ENCODE data around the gene DDX27.

DDX27 gene

DNA sequence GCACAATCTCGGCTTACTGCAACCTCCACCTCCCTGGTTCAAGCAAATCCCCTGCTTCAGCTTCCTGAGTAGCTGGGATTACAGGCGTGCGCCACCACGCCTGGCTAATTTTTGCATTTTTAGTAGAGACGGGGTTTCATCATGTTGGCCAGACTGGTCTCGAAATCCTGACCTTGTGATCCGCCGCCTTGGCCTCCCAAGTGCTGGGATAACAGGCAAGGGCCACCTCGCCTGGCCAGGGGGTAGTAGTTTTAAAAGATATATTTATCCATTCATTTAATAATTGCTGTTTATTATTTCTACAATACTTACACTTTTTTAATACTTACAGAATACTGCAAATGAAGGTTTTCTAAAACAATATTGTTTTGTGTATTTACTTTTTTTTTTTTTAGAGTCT is 15.5 kb upstream of the DDX27 start:
- DNase-seq, result no peak

DNA sequence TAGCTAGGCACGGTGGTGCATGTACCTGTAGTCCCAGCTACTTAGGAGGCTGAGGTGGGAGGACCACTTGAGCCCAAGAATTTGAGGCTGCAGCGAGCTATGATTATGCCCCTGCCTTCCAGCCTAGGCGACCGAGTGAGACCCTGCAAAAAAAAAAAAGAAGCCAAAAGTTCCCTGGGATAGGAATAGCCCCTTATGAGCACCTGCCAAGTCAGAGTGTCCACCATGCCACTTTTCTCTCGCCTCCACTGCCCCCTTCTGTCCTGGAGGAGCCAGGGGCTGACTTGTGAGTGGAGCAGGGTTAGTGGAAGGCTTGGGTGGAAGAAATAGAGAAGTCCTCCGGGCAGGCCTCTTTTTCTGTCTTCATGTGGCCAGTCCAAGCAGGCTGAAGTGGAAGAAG is 12.1 kb upstream of the DDX27 start:
- DNase-seq, result no peak

DNA sequence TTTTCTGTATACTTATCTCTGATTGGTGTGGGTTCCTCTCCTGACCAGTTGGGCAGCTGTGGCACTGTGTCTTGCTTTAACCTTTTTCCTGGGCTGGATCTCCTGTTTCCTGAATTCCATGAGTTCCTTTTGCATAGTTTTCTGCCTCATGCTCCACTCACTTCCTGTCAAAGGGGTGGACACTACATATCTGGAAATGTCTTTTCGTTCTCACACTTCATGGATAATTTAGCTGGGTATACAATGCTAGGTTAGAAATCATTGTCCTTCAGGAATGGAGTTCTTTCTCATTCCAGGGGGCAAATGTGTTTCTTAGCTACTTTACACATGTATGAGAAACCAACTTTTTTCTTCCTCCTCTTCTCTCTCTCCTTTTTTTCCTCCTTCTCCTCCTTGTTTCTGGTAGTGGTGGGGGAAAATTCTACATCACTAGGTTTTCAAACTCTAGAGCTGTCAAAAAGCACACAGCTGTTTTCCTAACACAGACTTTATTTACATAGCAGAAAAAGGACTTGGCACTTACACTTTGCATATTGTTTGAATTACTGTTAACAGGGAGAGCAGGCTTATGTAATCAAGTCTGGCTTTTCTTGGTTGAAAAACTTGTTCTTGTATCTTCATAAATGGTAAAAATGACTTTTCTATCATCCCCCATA is 9.0 kb upstream of the DDX27 start:
- DNase-seq, result no peak

DNA sequence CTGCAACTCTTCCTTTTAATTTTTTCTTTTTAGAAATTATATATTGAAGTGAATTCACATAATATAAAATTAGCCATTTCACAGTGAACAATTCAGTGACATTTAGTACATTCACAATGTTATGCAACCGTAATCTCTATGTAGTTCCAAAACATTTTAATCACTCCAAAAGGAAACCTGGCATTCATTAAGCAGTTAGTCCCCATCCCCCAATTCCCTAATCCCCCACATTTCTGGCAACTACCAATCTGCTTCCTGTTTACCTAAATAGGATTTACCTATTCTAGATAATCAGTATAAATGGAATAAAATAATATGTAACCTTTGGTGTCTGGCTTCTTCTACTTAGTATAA is 8.5 kb upstream of the DDX27 start:
- no peak for DNase-seq

DNA sequence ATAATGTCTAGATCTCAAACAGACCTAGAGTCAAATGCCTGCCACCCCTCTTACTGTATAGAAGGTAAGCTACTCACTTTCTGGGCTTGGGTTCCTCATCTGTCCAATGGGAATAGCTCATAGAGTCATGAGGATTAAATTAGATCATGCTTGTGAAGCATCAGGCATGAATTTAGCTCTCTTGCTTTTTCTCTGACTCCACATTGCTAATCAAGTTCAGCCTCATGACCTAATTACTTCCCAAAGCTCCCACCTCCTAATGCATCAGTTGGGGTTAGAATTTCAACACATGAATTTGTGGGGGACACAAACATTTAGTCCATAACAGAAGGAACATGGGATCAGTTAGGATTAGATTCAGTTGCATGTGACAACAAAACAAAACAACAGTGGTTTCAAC is 4.6 kb upstream of the DDX27 start:
- DNase-seq, result no peak

DNA sequence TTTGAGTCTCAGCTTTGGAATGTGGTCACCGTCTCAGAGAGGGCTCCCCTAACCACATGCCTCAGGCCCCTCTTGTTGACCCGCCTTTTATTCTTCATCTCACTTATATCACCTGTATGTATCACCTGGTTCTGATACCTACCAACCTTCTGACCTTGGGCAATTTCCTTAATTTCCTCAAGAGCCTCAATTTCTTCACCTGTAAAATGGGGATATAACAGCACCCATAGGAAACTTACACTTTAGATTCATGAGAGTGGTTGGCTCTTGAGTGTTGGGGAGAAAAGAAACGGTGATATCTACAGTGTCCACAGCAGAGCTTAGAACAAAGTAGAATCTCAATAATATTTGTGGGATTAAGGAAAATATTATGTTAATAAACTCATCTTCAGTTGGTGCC is 4.0 kb upstream of the DDX27 start:
- DNase-seq, result no peak

DNA sequence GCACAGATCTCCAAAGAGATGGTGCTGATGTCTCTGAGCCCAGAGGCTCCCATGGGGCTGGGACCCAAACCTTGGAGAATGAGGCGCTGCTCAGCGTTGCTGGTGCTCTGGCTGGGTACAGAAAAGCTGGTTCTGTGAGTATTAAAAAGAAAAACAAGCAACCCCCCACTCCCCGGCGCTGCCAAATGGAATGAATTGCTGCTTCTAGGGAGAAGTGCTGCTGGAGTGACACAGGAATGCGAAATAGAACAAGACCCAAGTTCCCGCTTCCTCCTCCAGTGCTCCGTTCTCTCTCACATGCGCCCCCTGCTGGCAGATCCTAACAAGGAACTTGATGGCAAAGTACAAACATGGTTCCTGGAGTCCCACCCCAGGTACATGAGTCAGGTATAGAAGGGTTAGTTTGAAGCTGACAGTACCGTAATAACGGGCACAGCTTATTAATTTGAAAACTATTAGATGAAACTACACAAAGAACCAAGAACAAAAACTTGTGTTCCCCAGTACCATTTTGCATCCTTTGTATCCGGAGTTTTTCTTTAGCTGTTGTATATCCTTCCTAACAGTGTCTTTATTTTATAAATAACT is 2.1 kb upstream of the DDX27 start:
- peak; percentile 89 to 97 for DNase-seq

DNA sequence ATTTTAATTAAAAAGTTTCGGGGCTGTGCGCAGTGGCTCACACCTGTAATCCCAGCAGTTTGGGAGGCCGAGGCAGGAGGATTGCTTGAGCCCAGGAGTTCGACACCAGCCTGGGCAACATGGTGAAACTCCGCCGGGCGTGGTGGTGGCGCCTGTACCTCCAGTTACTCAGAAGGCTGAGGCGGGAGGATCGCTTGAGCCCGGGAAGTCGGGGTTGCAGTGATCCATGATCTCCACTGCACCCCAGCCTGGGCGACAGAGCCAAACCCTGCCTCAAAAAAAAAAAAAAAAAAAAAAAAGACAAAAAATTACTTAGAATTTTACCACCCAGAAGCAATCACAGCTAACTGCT is 501 bp upstream of the DDX27 start:
- peak in 1 of 2 experiments; percentile 6 for DNase-seq

DNA sequence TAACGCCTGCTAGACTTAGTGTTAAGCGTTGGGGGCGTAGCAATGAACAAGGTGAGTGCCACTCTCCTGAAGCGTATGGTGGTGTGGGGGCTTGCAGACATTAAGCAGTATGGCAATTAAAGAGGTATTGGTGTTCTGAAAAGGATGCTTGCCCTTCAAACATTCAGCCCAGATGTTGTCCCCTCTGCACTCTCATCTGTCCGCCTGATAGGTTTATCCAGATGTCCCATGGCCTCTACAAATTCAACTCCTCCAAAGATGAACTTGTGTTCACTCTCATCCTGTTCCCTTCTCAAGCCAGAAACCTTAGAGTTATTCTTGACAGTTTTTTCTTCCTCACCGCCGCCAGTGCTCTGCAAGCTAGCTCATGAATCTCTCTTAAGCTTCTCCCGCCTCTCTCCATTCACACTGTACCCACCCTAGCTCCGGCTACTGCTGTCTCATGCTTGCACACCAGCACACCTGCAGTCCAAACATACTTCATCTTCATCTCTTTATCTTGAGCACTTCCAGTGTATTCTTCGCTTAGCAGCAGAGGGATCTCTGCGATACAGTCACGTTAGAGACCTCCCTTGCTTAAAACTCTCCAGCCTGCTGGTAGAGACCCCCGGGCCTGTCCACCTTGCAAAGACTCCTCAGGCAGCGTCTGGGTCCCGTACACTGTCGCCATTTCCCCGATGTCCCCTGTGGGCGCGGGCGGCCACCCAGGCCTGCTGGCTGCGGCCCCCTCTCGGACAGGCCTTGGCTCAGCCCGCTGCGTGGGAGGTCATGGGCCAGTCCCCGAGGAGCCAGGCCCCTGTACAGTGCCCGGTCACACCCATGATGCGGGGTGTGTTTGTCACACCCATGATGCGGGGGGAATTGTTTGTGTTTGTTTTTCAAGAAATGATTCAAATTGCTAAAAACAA is 962 bp downstream of the DDX27 start:
- no peak for DNase-seq

DNA sequence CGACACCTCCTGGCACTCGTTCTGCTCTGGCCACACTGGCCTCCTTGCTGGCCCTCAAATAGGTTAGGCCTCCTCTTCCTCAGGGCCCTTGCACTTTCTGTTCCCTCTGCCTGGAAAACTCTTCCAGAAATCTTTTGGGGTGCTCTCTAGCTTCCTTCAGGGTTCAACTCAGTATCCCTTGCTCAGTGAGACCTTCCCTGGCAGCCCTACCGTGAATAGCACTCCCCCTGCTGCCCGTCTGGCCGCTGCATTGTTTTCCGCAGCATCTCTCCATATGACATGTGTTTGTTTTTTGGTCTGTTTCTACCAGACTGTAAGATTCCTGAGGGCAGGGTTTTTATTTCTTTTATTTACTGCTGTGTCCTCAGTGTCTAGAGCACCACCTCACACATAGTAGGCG is 6.7 kb downstream of the DDX27 start:
- no peak for DNase-seq

DNA sequence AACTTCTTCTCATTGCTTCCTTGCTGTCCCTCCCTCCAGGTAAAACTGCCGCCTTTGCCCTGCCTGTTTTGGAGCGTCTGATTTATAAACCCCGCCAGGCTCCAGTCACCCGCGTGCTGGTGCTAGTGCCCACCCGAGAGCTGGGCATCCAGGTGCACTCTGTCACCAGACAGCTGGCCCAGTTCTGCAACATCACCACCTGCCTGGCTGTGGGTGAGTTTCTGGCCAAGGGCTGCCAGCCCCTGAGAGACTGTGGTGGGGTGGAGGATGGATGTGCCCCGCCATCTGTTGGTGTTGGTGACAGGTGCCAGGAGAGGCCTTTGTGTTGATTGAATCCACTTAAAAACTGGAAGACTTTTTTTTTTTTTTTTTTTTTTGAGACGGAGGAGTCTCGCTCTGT is 9.5 kb downstream of the DDX27 start:
- DNase-seq, result no peak

DNA sequence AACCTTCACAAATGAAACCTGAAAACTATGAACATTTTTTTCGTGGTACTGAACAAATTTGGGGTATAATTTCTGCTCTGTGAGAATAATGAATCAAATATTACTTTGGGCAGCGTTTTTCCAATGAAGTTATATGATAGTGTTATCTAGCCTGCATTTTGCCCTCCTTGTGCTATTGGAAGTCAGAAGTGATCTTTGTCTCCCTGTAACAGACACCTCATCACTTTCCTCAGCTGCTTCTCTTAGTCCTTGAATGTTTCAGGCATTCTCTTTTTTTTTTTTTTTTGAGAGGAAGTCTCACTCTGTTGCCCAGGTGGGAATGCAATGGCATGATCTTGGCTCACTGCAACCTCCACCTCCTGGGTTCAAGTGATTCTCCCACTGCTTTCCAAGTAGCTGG is 10.2 kb downstream of the DDX27 start:
- DNase-seq, result no peak

DNA sequence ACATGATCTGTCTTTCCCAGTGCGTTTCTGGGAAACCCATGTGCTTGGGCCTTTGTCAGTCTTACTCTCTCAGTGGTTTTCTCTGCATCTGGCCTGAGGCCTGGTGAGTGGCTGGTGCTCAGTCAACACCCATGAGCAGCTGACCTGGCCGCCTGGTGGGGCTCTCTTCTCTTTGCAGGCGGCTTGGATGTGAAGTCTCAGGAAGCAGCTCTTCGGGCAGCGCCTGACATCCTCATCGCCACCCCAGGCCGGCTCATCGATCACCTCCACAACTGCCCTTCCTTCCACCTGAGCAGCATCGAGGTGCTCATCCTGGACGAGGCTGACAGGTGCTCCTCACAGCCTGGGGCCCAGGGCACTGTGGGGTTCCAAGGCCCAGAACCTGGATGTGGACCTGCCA is 10.8 kb downstream of the DDX27 start:
- no peak for DNase-seq

DNA sequence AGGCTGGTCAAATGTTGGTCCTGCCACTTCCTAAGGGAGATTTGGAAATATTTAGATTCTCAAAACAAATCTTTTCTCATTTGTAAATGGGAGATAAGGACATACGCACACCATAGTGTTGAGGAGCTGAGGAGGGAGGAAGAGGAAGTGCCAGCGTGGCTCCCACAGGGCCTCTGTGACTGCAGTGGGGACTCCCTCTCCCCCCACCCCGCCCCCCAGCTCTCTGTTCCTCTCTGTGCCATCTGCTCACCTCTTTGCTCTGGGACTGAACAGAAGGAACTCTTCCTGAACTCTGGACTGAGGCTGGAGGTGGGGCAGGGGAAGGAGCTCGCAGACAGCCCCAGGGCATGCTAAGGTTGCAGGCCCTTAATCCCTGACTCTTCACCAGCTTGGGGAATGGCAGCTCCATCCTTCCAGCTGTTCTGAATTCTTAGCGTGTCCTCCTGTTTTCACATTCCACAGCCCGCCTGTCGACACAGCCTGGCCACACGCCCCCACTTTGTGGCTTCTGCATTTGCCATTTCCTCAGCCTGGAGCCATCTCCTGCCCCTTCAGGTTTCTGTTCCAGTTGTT is 11.4 kb downstream of the DDX27 start:
- no peak for DNase-seq

DNA sequence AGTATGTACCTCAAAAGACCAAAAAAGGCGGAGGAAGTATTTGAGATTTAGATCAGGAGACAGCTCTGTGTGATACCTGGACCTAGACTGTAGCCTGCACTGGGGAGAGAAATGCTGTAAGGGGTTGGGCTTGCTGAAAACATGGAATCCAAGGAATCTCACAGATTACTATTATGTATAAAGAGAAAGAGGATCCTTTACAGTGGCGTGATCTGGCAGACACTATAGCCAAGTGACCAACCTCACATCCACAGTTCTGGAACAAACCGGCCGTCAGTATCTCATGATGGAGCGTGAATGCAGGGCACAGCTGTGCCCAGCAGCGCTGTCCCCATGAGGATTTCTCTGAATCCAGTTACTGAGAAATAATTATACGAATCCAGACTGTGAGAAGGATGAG is 12.3 kb downstream of the DDX27 start:
- no peak for DNase-seq

DNA sequence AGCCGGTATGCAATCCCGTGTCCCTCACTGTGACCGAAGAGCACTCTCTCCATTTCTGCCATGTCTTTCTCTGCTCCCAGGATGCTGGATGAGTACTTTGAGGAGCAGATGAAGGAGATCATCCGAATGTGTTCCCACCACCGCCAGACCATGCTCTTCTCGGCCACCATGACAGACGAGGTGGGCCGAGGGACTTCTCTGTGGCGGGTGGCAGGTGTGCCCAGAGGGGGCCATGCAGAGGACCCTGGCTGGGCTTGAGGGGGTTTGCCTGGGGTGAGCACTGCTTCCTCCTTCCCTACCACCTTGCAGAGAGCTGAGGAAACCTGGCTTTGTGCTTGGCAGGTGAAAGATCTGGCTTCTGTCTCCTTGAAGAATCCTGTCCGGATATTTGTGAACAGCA is 14.0 kb downstream of the DDX27 start:
- no peak for DNase-seq

DNA sequence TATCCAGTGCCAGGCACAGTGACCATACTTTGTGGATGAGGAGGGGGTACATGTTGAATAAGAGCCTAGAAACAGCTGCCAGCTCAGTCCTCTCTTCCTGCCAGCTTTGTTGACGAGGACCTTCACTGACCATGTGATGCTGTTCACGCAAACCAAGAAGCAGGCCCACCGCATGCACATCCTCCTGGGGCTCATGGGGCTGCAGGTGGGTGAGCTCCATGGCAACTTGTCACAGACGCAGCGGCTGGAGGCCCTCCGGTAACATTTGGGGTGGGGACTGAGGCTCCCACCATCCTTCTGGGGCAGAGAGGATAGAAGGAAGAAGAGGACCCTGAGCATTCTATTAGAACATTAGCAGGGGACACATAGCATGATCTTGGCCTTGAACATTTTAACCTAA is 15.6 kb downstream of the DDX27 start:
- no peak for DNase-seq

DNA sequence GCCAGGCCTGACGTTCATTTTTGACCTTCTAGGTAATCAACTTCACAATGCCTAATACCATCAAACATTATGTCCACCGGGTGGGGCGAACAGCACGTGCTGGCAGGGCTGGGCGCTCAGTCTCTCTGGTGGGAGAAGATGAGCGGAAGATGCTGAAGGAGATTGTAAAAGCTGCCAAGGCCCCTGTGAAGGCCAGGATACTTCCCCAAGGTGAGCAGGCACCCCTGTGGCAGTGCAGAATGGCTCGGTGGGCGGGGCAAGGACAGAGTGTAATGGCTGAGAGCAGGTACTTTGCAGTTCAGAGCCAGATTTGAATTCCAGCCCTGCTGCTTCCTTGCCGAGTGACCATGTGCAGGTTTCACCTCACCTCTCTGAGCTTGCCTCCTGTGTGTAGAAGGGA is 17.1 kb downstream of the DDX27 start:
- DNase-seq, result no peak

DNA sequence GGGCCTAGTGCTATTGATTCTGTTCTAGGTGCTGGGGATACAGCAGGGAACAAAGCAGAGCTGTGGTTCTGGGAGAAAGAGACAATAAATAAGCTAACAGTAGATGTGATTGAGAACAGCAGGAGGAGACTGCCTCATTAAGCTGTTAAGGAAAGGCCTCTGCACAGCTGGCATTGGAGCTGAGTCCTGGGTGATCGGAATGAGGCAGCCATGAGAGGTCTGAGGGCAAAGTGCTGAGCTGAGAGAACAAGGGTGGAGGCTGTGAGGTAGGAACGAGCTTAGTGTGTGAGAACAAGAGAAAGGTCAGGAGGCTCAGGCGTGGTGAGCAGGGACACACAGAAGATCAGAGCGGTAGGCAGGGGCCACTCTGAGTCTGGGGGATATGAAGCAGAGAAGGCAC is 18.3 kb downstream of the DDX27 start:
- DNase-seq, result no peak

DNA sequence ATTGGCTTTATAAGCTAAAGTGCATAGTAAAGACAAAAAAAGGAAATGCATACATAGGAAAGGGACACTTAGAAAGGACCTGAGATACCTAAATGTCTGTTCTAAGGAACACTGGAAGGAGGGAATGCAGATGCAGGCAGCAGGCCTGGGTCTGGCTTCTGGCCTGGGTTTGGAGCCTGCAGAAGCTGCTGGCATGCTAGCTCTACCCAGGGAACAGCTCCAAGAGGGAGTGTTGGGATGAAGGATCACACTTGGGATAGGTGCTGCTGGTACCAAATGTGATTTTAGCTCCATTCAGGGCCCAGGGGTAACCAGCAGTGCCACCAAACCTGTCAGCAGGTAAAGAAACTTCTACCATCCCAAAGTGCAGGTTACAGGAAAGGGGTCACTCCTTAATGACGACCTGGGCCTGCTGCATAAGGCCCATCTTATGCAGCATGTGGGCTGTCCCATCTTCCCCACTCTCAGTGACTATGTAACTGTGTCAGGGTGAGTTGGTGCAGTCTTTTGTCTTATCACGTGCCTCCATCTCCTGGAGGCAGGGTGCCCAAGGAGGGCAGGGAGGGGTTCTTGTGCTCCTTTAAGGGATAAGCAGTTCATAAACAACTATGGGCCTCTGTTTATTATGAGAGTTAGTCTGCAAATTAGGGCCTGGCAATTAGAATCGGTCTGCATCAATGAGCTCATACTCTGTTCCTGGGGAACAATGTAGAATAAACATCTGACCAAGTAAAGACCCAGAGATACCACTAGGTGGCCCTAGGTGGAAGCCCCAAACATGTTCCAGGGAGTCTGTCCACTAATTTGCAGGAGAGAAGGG is 26.9 kb downstream of the DDX27 start:
- no peak for DNase-seq

DNA sequence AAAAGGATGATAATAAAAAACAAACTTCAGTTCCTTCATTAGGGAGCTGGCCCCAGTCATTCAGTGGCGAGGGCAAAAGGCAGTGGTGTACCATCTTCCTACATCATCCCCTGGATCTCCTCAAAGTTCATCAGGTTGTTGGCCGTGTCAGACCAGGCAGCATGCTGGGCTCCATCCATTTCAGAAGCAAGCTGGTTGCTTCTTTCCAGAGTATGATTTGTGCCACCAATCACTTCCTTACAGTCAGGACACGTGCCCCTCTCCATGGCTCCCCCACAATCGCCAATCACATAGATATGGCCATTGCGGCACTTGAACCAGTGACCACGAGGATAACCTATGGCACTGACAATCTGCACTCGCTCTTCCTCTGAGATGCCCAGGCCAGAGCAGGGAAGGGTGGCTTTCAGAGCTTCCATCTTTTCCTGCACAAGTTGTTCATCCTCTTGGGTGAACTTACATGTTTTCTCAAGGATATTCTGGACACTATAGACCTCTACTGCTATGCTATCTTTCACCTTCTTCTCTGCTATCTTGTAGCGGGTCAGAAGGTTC is 28.0 kb downstream of the DDX27 start:
- DNase-seq, result no peak

DNA sequence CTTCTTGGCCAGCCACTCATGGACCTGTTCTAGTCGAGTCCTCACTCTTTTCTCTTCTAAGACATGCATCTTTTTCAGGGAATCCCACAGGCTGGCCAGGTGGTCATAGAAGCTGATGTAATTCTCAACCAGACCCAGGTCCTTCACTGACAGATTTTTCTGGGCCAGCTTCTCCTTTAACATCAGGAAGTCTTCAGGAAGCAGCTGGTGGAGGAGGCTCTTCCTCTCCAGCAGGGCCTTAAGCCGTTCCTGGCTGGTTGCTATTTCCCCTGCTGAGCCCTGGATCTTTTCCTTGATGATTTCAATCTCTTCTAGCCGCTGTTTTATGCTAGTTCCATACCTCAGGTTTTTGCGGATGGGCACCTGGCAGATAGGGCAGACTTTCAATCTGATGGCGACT is 28.6 kb downstream of the DDX27 start:
- no peak for DNase-seq

DNA sequence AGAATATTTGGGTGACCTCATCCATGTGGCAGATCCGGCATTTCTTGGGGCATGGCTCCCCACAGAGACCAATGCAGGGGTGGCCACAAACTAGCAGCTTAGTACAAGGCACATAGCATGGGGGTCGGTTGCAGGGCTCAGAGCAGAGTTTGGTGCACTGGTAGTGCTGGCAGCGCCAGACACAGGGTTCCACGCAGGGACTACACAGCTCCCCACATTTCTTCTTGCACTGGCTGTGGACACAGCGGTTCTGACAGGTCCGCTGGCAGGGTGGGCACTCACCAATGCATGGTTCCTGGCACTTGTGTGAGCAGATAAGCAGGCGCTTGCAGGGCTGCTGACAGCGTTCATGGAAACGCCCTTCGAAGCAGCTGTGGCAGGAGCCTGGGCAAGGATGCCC is 29.1 kb downstream of the DDX27 start:
- no peak for DNase-seq
